Suppressor macrophage treated with lipopolysaccharide for 1 hour (primary cell): ENCODE results near the gene D2HGDH.
"Not testable (repeated sequence)": the region's sequence is repeated elsewhere in the genome, so short reads cannot be mapped to it uniquely, and the experiment has no call there.

ENCODE experiments used
- DNase-seq, 3 donors: peaks; one replicate each; pipeline ENCODE4 v3.0.0-alpha.2; 2020 to 2022

Gene D2HGDH

GRCh38 chr2:241726459-241726858 lies 8.0 kb upstream of the D2HGDH start:
- no peak for DNase-seq

GRCh38 chr2:241728000-241728399 lies 6.4 kb upstream of the D2HGDH start:
- no peak for DNase-seq

- DNase-seq, result no peak
These were observed 5.8 kb upstream of the D2HGDH start for GRCh38 chr2:241728627-241729026.

GRCh38 chr2:241729868-241730267 lies 4.6 kb upstream of the D2HGDH start:
- peak in 1 of 3 donors; percentile 28 for DNase-seq

GRCh38 chr2:241730671-241731293 lies 3.6 kb upstream of the D2HGDH start:
- DNase-seq, result peak; percentile 59 to 64 (median 61)

- peak; percentile 45 to 56 (median 51) for DNase-seq
These were observed 1.8 kb upstream of the D2HGDH start for GRCh38 chr2:241732513-241733186.

GRCh38 chr2:241733391-241734207 lies 831 bp upstream of the D2HGDH start:
- DNase-seq, result no peak

- no peak for DNase-seq
These were observed 293 bp upstream of the D2HGDH start for GRCh38 chr2:241734208-241734466.

- DNase-seq, result no peak
These were observed 1.7 kb downstream of the D2HGDH start for GRCh38 chr2:241736111-241736510.

- no peak for DNase-seq
These were observed 3.7 kb downstream of the D2HGDH start for GRCh38 chr2:241738040-241738686.

- DNase-seq, result no peak
These were observed 4.7 kb downstream of the D2HGDH start for GRCh38 chr2:241739177-241739576.

- DNase-seq, result peak; percentile 65 to 77 (median 76)
These were observed 5.2 kb downstream of the D2HGDH start for GRCh38 chr2:241739651-241740050.

GRCh38 chr2:241741016-241741415 lies 6.6 kb downstream of the D2HGDH start:
- peak; percentile 63 to 81 (median 63) for DNase-seq

GRCh38 chr2:241742320-241742939 lies 8.0 kb downstream of the D2HGDH start:
- no peak for DNase-seq

- DNase-seq, result not testable (repeated sequence)
These were observed 8.6 kb downstream of the D2HGDH start for GRCh38 chr2:241743008-241743407.

- DNase-seq, result no peak
These were observed 9.2 kb downstream of the D2HGDH start for GRCh38 chr2:241743620-241744019.

GRCh38 chr2:241744028-241744754 lies 9.8 kb downstream of the D2HGDH start:
- no peak for DNase-seq

- no peak for DNase-seq
These were observed 10.8 kb downstream of the D2HGDH start for GRCh38 chr2:241745276-241745675.

GRCh38 chr2:241746084-241746483 lies 11.7 kb downstream of the D2HGDH start:
- DNase-seq, result no peak

GRCh38 chr2:241748468-241749256 lies 14.2 kb downstream of the D2HGDH start:
- no peak for DNase-seq

GRCh38 chr2:241750076-241750840 lies 15.8 kb downstream of the D2HGDH start:
- no peak for DNase-seq
